ENCODE measurements around the gene HS3ST5. TPM values are rescaled to one million over a fixed set of nuclear protein-coding genes. Genes with fewer than 3 reads are reported as not detected.

HS3ST5 gene
- total and polyA plus RNA-seq, 9 donors, result 0.08 TPM; not detected in 8

DNA sequence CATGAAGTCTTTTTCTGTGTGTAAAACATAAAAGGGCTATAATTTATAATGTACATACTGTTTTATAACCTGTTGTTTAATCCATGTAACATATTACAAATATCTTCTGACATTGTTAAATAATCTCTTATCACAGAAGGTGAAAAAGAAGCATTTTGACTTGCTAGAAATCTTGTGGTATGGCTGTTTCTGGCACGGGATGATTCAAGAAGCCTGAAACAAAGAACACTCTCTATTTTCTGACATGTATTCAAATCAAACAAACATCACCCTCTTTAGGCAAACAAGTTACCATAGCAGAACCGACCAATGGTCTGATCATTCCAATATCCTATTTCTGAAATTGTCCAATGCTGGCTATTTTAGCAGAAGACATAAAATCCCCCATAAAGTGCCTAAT is 55.4 kb downstream of the HS3ST5 start:
- intact Hi-C loops (cut with DNase I), result no loop called here
- 84 to 88% (median 88%) methylated on average over 2 of the region's 2 CpGs for WGBS, 3 donors
- Histone ChIP-seq H3K4me3 (no peak overlapping the region), H3K9me3 (no peaks in the 10 kb centered on the region), H3K4me1 (ENCODE audit: insufficient read depth) (no peaks in the 10 kb centered on the region), H3K27me3 (no peaks in the 10 kb centered on the region), H3K36me3 (no peaks in the 10 kb centered on the region), H3K27ac (no peak overlapping the region)
- TF ChIP-seq POLR2A (IDR thresholded peaks at IDR 0.05), result no peak
- TF ChIP-seq EP300 (IDR thresholded peaks at IDR 0.05), result no peak
- DNase-seq, result no peak

DNA sequence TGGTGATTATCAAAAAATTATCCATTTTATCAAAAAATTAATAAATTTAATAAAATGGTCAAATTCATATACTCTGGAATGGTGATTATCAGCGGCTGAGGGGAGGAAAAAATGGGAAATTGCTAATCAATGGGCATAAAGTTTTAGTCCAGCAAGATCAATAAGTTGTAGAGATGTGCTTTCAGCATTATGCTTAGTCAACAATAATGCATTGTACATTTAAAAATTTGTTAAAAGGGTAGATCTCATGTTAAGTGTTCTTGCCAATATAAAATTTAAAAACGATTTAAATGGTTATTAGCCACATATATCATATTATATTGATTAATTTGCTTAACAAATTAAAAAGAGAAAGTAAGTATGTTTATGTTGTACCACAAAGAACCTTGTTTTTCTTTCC is 56.6 kb downstream of the HS3ST5 start:
- H3K4me1 ChIP-seq (ENCODE audit: insufficient read depth), result no peaks in the 10 kb centered on the region
- 89 to 91% (median 89%) methylated on average over 2 of the region's 2 CpGs for WGBS, 3 donors
- H3K9me3 ChIP-seq, result no peaks in the 10 kb centered on the region
- no peak overlapping the region for H3K27ac ChIP-seq
- TF ChIP-seq EP300 (IDR thresholded peaks at IDR 0.05) (no peak), POLR2A (IDR thresholded peaks at IDR 0.05) (no peak)
- TF ChIP-seq, protein P1, sequence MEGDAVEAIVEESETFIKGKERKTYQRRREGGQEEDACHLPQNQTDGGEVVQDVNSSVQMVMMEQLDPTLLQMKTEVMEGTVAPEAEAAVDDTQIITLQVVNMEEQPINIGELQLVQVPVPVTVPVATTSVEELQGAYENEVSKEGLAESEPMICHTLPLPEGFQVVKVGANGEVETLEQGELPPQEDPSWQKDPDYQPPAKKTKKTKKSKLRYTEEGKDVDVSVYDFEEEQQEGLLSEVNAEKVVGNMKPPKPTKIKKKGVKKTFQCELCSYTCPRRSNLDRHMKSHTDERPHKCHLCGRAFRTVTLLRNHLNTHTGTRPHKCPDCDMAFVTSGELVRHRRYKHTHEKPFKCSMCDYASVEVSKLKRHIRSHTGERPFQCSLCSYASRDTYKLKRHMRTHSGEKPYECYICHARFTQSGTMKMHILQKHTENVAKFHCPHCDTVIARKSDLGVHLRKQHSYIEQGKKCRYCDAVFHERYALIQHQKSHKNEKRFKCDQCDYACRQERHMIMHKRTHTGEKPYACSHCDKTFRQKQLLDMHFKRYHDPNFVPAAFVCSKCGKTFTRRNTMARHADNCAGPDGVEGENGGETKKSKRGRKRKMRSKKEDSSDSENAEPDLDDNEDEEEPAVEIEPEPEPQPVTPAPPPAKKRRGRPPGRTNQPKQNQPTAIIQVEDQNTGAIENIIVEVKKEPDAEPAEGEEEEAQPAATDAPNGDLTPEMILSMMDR (IDR thresholded peaks at IDR 0.05), result no peak
- H3K27me3 ChIP-seq, result no peaks in the 10 kb centered on the region
- H3K36me3 ChIP-seq, result no peaks in the 10 kb centered on the region
- H3K4me3 ChIP-seq, result no peak overlapping the region
- DNase-seq, result no peak
- intact Hi-C loops (cut with DNase I), result no loop called here

DNA sequence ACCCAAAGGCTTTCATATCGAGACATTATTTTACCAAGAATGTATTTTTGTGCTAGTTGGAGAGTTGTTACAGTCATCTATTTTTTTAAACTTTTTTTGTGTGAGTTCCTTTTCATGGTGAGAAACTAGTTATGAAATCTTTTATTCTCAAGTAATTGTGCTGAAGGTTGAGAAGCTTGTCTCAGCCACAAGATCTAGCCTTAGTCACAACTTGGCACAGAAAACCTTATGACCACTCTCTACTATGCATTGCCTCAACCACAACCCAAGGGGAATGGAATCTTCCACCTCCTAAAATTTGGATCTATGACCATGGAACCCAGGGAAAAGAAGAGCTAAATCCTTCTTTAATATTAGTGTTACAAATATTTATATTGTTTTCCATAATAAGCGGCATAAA is 58.5 kb downstream of the HS3ST5 start:
- intact Hi-C loops (cut with DNase I), result no loop called here
- Histone ChIP-seq H3K36me3 (no peaks in the 10 kb centered on the region), H3K9me3 (no peaks in the 10 kb centered on the region), H3K27me3 (no peaks in the 10 kb centered on the region), H3K4me1 (ENCODE audit: insufficient read depth) (no peaks in the 10 kb centered on the region), H3K4me3 (no peak overlapping the region), H3K27ac (no peak overlapping the region)
- DNase-seq, result no peak
- TF ChIP-seq EP300 (IDR thresholded peaks at IDR 0.05) (no peak), POLR2A (IDR thresholded peaks at IDR 0.05) (no peak)
- TF ChIP-seq, protein P1 (IDR thresholded peaks at IDR 0.05), result no peak
- WGBS, 3 donors, result 84 to 92% (median 87%) methylated on average over 2 of the region's 2 CpGs

DNA sequence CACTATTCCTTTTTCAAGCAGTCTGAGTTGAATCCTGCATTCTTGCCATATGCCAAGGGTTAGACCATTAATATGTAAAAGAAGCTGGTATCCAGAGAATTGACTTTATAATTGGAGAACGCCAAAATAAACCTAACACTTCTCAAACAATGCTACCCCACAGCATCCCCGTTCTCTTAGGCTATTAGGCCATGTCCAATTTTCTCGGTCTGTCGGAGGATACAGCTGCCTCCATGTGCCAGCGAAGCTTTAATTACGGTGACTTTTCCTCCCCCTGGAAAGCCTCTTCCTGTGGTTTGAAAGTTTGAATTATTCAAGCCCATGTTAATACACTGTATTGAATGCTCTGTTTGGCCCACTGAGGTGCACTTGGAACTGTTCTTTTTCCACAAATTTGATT is 60.5 kb downstream of the HS3ST5 start:
- 50 to 55% (median 53%) methylated on average over 6 of the region's 6 CpGs for WGBS, 3 donors
- intact Hi-C loops (cut with DNase I), result no loop called here
- TF ChIP-seq EP300 (IDR thresholded peaks at IDR 0.05) (no peak), POLR2A (IDR thresholded peaks at IDR 0.05) (no peak)
- TF ChIP-seq, protein P1 (IDR thresholded peaks at IDR 0.05), result no peak

DNA sequence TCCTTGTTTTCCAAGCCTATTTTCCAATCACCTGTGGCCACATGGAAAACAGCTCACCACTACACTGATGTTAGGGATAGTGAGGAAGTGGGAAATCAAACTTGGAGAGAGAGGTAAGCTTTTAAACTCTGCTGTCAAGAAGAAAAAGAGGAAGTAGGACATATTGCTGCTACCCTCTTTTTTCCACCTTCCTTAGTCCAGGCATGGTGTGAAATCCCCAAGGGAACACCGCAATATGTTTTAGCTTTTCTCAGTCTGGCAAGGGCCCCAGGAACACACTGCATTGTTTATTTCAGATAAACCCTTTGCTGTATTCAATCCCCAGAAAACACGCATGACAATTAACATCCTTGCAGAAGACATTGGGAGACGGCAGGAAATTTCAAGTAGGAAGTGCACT is 61.3 kb downstream of the HS3ST5 start:
- intact Hi-C loops (cut with DNase I), result no loop called here
- TF ChIP-seq POLR2A (IDR thresholded peaks at IDR 0.05) (no peak), EP300 (IDR thresholded peaks at IDR 0.05) (no peak)
- TF ChIP-seq, protein P1 (IDR thresholded peaks at IDR 0.05), result no peak
- H3K36me3 ChIP-seq, result no peaks in the 10 kb centered on the region
- no peak overlapping the region for H3K4me3 ChIP-seq
- 21 to 43% (median 22%) methylated on average over 3 of the region's 3 CpGs for WGBS, 3 donors
- H3K27me3 ChIP-seq, result no peaks in the 10 kb centered on the region
- H3K4me1 ChIP-seq (ENCODE audit: insufficient read depth), result no peaks in the 10 kb centered on the region
- DNase-seq, result no peak
- H3K27ac ChIP-seq, result no peak overlapping the region
- H3K9me3 ChIP-seq, result no peaks in the 10 kb centered on the region

More for the DNA sequence above, 60.5 kb downstream of the HS3ST5 start:
- Histone ChIP-seq H3K27me3 (no peaks in the 10 kb centered on the region), H3K27ac (no peak overlapping the region), H3K36me3 (no peaks in the 10 kb centered on the region), H3K4me3 (no peak overlapping the region), H3K9me3 (no peaks in the 10 kb centered on the region), H3K4me1 (ENCODE audit: insufficient read depth) (no peaks in the 10 kb centered on the region)
- DNase-seq, result no peak

Data from ovary (tissue), 9 donors.